Endothelial cell of umbilical vein (primary cell): Measurements from ENCODE around the gene SIM1. TPM values are rescaled to one million over a fixed set of nuclear protein-coding genes. Genes with fewer than 3 reads are reported as not detected.

Experiments
- BruUV-seq: library from RNA; stranded (reverse); fragments of 400-500 nt; replicated peaks from 2 replicates; lab custom pipeline; 2021; lab: Mats Ljungman, UMichigan
- CTCF ChIA-PET: fragments of 300-600, 350-600 bp; sonication (Branson Sonifier 250); formaldehyde crosslinking; loops from one replicate; lab custom pipeline; 2021; ENCODE audit warnings: antibody characterized with exemption, inconsistent platforms; lab: Charles Lee
- POLR2A ChIA-PET: fragments of 300-600, 350-600 bp; sonication (Branson Sonifier 250); formaldehyde crosslinking; loops from one replicate; lab custom pipeline; 2021; ENCODE audit warnings: antibody characterized with exemption, inconsistent platforms; lab: Charles Lee
- DNase-seq: peaks from one replicate; pipeline ENCODE4 v3.0.0-alpha.2; 2011; ENCODE audit warnings: low read depth, low spot score
- FAIRE-seq: peaks from 2 replicates; lab custom pipeline; 2011; peaks lifted over from hg19 to GRCh38; lab: Jason Lieb, UNC
- H2AFZ ChIP-seq: 2 replicates; pipeline ENCODE4 v1.6.0; 2012; ENCODE audit warnings: low read depth, low read length, control low read depth, inconsistent platforms
- H3K27ac ChIP-seq: 2 replicates; pipeline ENCODE4 v1.5.1; 2011; ENCODE audit warnings: low read depth, mild to moderate bottlenecking, control low read depth, low read length, moderate library complexity; ENCODE audit not compliant: insufficient read depth
- H3K27me3 ChIP-seq, 2 experiments: 2 replicates each; pipeline versions ENCODE4 v1.6.0 to v1.6.1; 2011; ENCODE audit warnings: low read length in 2 of 2, mixed read lengths in 1 of 2; ENCODE audit not compliant: control insufficient read depth in 2 of 2, insufficient read depth in 2 of 2
- H3K36me3 ChIP-seq, 2 experiments: 2 replicates in 1 of 2; 3 replicates in 1 of 2; pipeline ENCODE4 v1.5.1; 2011; ENCODE audit warnings: low read length in 2 of 2, mild to moderate bottlenecking in 1 of 2, moderate library complexity in 1 of 2; ENCODE audit not compliant: control insufficient read depth in 2 of 2, insufficient read depth in 2 of 2; ENCODE audit errors: extremely low read depth in 1 of 2
- H3K4me1 ChIP-seq: 3 replicates; pipeline ENCODE4 v1.5.1; 2011; ENCODE audit warnings: mild to moderate bottlenecking, low read length; ENCODE audit not compliant: control insufficient read depth, insufficient read depth; ENCODE audit errors: extremely low read depth
- H3K4me2 ChIP-seq: 2 replicates; pipeline ENCODE4 v1.6.1; 2011; ENCODE audit warnings: low read length, control low read depth, mixed read lengths; ENCODE audit not compliant: insufficient read depth
- H3K4me3 ChIP-seq, 3 experiments: fragments of 200-600 bp in 1 of 3; sonication (generic), shearing (Covaris generic) in 1 of 3; replicated peaks in 1 of 3; 2 replicates each; pipeline ENCODE4 v1.5.1; 2011 to 2016; ENCODE audit warnings: control low read depth in 3 of 3, low read length in 3 of 3, mild to moderate bottlenecking in 2 of 3, inconsistent platforms in 1 of 3, low read depth in 1 of 3, moderate library complexity in 1 of 3; ENCODE audit not compliant: insufficient read depth in 1 of 3
- H3K79me2 ChIP-seq: 2 replicates; pipeline ENCODE4 v1.6.0; 2012; ENCODE audit warnings: low read length, inconsistent platforms; ENCODE audit not compliant: control insufficient read depth, insufficient read depth
- H3K9ac ChIP-seq: replicated peaks from 2 replicates; pipeline ENCODE3; 2011; ENCODE audit warnings: low read length, control low read depth; ENCODE audit not compliant: insufficient read depth; ENCODE audit errors: extremely low read depth
- H3K9me1 ChIP-seq: replicated peaks from 3 replicates; pipeline ENCODE4 v1.6.0; 2011; ENCODE audit warnings: mild to moderate bottlenecking, low read length; ENCODE audit not compliant: control insufficient read depth, insufficient read depth; ENCODE audit errors: extremely low read depth
- H3K9me3 ChIP-seq: replicated peaks from 2 replicates; pipeline ENCODE4 v1.5.1; 2012; ENCODE audit warnings: low read length, inconsistent platforms; ENCODE audit not compliant: control insufficient read depth, insufficient read depth
- H4K20me1 ChIP-seq: replicated peaks from 2 replicates; pipeline ENCODE3; 2011; ENCODE audit warnings: mild to moderate bottlenecking, low read length; ENCODE audit not compliant: control insufficient read depth, insufficient read depth; ENCODE audit errors: extremely low read depth
- EZH2 ChIP-seq: IDR thresholded peaks from 2 replicates; pipeline ENCODE4 v1.6.1; 2012; ENCODE audit warnings: borderline replicate concordance, low read depth, mild to moderate bottlenecking, moderate library complexity, low read length, inconsistent platforms; ENCODE audit not compliant: severe bottlenecking
- FOS ChIP-seq: IDR thresholded peaks from 2 replicates; pipeline ENCODE4 v1.6.1; 2011; ENCODE audit warnings: mild to moderate bottlenecking, low read length, moderate library complexity, borderline replicate concordance; ENCODE audit not compliant: insufficient read depth
- GATA2 ChIP-seq: IDR thresholded peaks from 2 replicates; pipeline ENCODE4 v1.7.0; 2011; ENCODE audit warnings: low read depth, mild to moderate bottlenecking, moderate library complexity, mixed read lengths, low read length; ENCODE audit not compliant: insufficient read length, insufficient read depth
- JUN ChIP-seq: IDR thresholded peaks from 2 replicates; pipeline ENCODE4 v1.6.1; 2011; ENCODE audit warnings: borderline replicate concordance, low read depth; ENCODE audit not compliant: insufficient read length, insufficient read depth
- MYC ChIP-seq: IDR thresholded peaks from one replicate; pipeline ENCODE4 v1.6.1; 2011; ENCODE audit warnings: mild to moderate bottlenecking, low read depth, low read length
- POLR2A ChIP-seq: IDR thresholded peaks from 2 replicates; pipeline ENCODE4 v1.6.1; 2012; ENCODE audit warnings: low read depth, mild to moderate bottlenecking, control low read depth, low read length
- POLR2AphosphoS5 ChIP-seq: IDR thresholded peaks from 2 replicates; pipeline ENCODE4 v1.6.1; 2012; ENCODE audit warnings: low read depth, mild to moderate bottlenecking, control low read depth, low read length, moderate library complexity; ENCODE audit not compliant: insufficient read depth
- dilution Hi-C: fragments of 300-500 bp; cut with MboI; formaldehyde crosslinking; loops from one replicate; pipeline ENCODE4 v1.15.0; 2019; ENCODE audit warnings: low sequenced_read_pairs; ENCODE audit not compliant: extremely low pct_ligation_motif_present
- intact Hi-C: fragments of 100-400 bp; cut with micrococcal nuclease; formaldehyde crosslinking; loops from one replicate; pipeline ENCODE4 v1.10.0; 2022
- polyA plus RNA-seq, 4 experiments: library from polyadenylated mRNA; depleted of rRNA in 3 of 4; stranded (reverse) in 3 of 4; unstranded in 1 of 4; fragments of >200 nt; gene quantifications; 2 replicates each; pipeline versions ENCODE4 v1.2.1 to v1.2.3, GENCODE V29; 2011 to 2012; ENCODE audit warnings: missing spikeins in 1 of 4
- total RNA-seq: library from RNA; stranded (reverse); gene quantifications from 2 replicates; pipeline ENCODE4 v1.2.3, GENCODE V29; 2021
- TF ChIP-seq, protein P1 (sequence below): IDR thresholded peaks from 2 replicates; pipeline ENCODE4 v1.6.1; 2011; ENCODE audit not compliant: insufficient read depth, insufficient read length
- TF ChIP-seq, protein P2 (sequence below), 2 donors: IDR thresholded peaks; 1 replicate in 1 of 2; 2 replicates in 1 of 2; pipeline ENCODE4 v1.5.1; 2011; ENCODE audit warnings: low read length in 2 of 2, mild to moderate bottlenecking in 2 of 2, moderate library complexity in 2 of 2, control low read depth in 1 of 2, inconsistent platforms in 1 of 2, low read depth in 1 of 2; ENCODE audit not compliant: insufficient read depth in 1 of 2; ENCODE audit errors: extremely low read depth in 1 of 2

The SIM1 gene
- total and polyA plus RNA-seq, 2 donors (not counting 3 experiments of a cell fraction or from before 2014, with no cell fraction given) = 0.14 to 0.29 TPM

DNA sequence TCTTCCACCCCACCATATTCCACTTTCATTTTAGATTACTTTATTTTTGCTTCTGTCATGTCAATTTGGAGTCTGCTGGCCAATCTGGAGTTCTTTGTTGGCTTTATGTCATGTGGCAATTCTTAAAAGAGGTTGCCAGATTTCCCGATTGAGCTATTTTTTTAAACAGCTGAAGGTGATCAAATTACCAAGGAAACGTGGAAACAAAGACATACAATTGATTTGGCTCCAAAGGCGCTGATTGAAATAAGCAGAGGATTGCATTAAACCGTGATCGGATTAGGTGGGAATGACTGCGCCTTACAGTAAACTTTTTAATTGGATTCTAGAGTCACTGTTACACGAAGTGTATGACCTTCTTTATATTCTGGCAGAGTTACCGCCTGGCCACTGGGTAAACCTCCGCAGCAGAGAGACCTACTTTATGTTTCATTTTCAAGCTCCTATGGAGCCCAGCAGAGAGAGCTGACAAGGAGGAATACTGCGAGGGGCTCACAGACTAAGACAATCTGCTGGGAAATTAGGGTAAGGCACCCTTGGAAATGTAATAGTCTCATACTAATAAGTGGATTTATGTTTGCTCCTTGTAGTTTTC is 37.9 kb downstream of the SIM1 start:
- Histone ChIP-seq H3K4me1 (no peaks in the 10 kb centered on the region), H2AFZ (no peak overlapping the region), H3K9me3 (no peaks in the 10 kb centered on the region), H3K4me2 (no peak overlapping the region), H3K79me2 (no peaks in the 10 kb centered on the region), H3K27me3 (no peaks in the 10 kb centered on the region), H3K4me3 (no peak overlapping the region), H3K27ac (no peak overlapping the region), H3K9ac (no peak overlapping the region), H4K20me1 (no peaks in the 10 kb centered on the region), H3K9me1 (no peaks in the 10 kb centered on the region), H3K36me3 (no peaks in the 10 kb centered on the region)
- DNase-seq (no peak), FAIRE-seq (no peak)
- CTCF ChIA-PET = no interaction called here
- dilution Hi-C loops (no loop called here), intact Hi-C loops (no loop called here)
- BruUV-seq = no TSS peak
- TF ChIP-seq, protein P1, sequence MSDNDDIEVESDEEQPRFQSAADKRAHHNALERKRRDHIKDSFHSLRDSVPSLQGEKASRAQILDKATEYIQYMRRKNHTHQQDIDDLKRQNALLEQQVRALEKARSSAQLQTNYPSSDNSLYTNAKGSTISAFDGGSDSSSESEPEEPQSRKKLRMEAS = no peak
- TF ChIP-seq POLR2AphosphoS5 (no peak), GATA2 (no peak), MYC (no peak), JUN (no peak), EZH2 (no peak), POLR2A (no peak), FOS (no peak)
- TF ChIP-seq, protein P2, sequence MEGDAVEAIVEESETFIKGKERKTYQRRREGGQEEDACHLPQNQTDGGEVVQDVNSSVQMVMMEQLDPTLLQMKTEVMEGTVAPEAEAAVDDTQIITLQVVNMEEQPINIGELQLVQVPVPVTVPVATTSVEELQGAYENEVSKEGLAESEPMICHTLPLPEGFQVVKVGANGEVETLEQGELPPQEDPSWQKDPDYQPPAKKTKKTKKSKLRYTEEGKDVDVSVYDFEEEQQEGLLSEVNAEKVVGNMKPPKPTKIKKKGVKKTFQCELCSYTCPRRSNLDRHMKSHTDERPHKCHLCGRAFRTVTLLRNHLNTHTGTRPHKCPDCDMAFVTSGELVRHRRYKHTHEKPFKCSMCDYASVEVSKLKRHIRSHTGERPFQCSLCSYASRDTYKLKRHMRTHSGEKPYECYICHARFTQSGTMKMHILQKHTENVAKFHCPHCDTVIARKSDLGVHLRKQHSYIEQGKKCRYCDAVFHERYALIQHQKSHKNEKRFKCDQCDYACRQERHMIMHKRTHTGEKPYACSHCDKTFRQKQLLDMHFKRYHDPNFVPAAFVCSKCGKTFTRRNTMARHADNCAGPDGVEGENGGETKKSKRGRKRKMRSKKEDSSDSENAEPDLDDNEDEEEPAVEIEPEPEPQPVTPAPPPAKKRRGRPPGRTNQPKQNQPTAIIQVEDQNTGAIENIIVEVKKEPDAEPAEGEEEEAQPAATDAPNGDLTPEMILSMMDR (IDR thresholded peaks at IDR 0.05; ENCODE audit: extremely low read depth in 1 of 2, insufficient read depth in 1 of 2, low read depth in 1 of 2, low read length in 2 of 2) = no peak
- POLR2A ChIA-PET = no interaction called here
